Inferior parietal cortex (tissue), 1 donor: ENCODE data around the gene CABCOCO1.
A peak's percentile ranks its signal among the peaks of the same experiment; 100 is the strongest.
"Not testable (repeated sequence)": the region's sequence is repeated elsewhere in the genome, so short reads cannot be mapped to it uniquely, and the experiment has no call there.

Experiments used
- DNase-seq: peaks from one replicate; pipeline ENCODE4 v3.0.0-alpha.2; 2016; ENCODE audit errors: extremely low spot score

CABCOCO1 gene

GRCh38 chr10:61642676-61643075, 20.1 kb upstream of the CABCOCO1 start:
- no peak for DNase-seq

- DNase-seq = no peak
Measured at GRCh38 chr10:61643316-61643751, 19.4 kb upstream of the CABCOCO1 start.

- DNase-seq = no peak
Measured at GRCh38 chr10:61653699-61654098, 9.0 kb upstream of the CABCOCO1 start.

GRCh38 chr10:61655335-61655851, 7.3 kb upstream of the CABCOCO1 start:
- no peak for DNase-seq

- peak; percentile 25 for DNase-seq
Measured at GRCh38 chr10:61663466-61663865, 737 bp downstream of the CABCOCO1 start.

GRCh38 chr10:61664985-61665384, 2.3 kb downstream of the CABCOCO1 start:
- DNase-seq = no peak

- no peak for DNase-seq
Measured at GRCh38 chr10:61669161-61669725, 6.5 kb downstream of the CABCOCO1 start.

GRCh38 chr10:61669849-61670248, 7.1 kb downstream of the CABCOCO1 start:
- DNase-seq = no peak

- DNase-seq = no peak
Measured at GRCh38 chr10:61673360-61673759, 10.6 kb downstream of the CABCOCO1 start.

- no peak for DNase-seq
Measured at GRCh38 chr10:61682323-61682722, 19.6 kb downstream of the CABCOCO1 start.

- no peak for DNase-seq
Measured at GRCh38 chr10:61683319-61683718, 20.6 kb downstream of the CABCOCO1 start.

GRCh38 chr10:61684894-61685507, 22.3 kb downstream of the CABCOCO1 start:
- no peak for DNase-seq

GRCh38 chr10:61688551-61689308, 26.0 kb downstream of the CABCOCO1 start:
- DNase-seq = no peak

- not testable (repeated sequence) for DNase-seq
Measured at GRCh38 chr10:61691667-61692066, 28.9 kb downstream of the CABCOCO1 start.

- DNase-seq = no peak
Measured at GRCh38 chr10:61692447-61693010, 29.8 kb downstream of the CABCOCO1 start.

- DNase-seq = no peak
Measured at GRCh38 chr10:61698968-61699655, 36.4 kb downstream of the CABCOCO1 start.

GRCh38 chr10:61701055-61701705, 38.5 kb downstream of the CABCOCO1 start:
- no peak for DNase-seq

- DNase-seq = no peak
Measured at GRCh38 chr10:61701706-61702105, 39.0 kb downstream of the CABCOCO1 start.

GRCh38 chr10:61702584-61702983, 39.9 kb downstream of the CABCOCO1 start:
- no peak for DNase-seq

- DNase-seq = no peak
Measured at GRCh38 chr10:61705022-61705613, 42.4 kb downstream of the CABCOCO1 start.

GRCh38 chr10:61708846-61709245, 46.1 kb downstream of the CABCOCO1 start:
- DNase-seq = no peak
